IPS DF 4.7 (cell line): ENCODE measurements around the gene DTWD2.
A peak's percentile ranks its signal among the peaks of the same experiment; 100 is the strongest.
"Not testable (repeated sequence)": the region's sequence is repeated elsewhere in the genome, so short reads cannot be mapped to it uniquely, and the experiment has no call there.

Source experiments
- DNase-seq: peaks from one replicate; pipeline ENCODE4 v3.0.0-alpha.2; 2013; ENCODE audit warnings: low spot score; ENCODE audit errors: extremely low read depth

DTWD2 gene

DNA sequence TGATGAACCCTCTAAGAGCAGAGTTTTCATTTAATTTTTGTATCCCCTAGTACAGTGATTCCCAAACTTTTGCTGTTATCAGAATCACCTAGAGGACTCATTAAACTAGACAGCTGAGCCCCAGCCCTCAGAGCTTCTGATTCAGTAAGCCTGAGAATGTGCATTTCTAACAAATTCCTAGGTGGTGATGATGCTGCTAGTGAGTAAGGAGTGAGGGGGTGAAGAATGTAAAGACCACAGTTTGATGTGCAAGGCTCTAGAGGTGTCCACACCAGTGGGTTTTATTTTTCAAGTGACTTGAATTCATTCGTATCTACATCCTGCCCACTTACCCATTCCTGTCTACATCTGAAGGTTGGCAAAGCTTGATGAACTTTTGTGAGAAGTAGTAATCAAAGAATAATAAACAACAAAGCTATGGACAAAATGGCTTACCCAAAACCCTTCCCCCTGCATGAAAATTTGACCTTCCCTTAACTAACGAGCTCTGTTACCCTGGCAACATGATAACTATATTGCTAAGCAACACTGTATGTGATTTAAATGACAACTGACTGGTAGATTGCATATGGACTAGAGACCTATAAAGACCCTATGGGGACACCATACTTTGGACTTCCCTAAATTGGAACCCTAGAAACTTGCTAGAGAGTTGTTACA, 35.2 kb downstream of the DTWD2 start:
- peak; percentile 25 for DNase-seq

DNA sequence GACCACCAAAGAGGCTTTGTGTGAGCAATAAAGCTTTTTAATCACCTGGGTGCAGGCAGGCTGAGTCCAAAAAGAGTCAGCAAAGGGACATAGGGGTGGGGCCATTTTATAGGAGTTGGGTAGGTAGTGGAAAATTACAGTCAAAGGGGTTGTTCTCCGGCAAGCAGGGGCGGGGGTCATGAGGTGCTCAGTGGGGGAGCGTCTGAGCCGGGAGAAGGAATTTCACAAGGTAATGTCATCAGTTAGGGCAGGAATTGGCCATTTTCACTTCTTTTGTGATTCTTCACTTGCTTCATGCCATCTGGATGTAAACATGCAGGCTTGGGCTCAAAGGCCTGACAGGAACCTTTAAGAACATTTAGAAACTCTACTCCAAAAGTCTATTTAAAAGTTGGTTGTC, 36.0 kb downstream of the DTWD2 start:
- peak; percentile 44 for DNase-seq

DNA sequence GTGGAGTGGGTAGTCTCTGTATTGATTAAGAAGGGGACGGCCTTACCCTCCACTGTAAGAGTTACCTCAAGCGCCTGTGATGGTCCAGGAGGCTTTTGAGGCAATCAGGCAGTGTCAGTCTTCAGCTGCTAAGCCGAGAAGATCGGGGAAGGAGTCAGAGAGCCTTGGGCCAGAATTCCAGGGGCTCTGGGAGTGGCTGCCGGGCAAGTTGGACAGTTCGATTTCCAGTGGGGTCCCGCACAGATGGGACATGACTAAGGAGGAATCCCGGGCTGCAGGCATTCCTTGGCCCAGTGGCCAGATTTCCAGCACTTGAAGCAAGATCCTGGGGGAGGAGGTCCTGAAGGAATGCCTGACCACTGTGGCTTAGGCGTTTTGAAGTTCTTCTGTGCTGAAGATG, 38.0 kb downstream of the DTWD2 start:
- DNase-seq = not testable (repeated sequence)

DNA sequence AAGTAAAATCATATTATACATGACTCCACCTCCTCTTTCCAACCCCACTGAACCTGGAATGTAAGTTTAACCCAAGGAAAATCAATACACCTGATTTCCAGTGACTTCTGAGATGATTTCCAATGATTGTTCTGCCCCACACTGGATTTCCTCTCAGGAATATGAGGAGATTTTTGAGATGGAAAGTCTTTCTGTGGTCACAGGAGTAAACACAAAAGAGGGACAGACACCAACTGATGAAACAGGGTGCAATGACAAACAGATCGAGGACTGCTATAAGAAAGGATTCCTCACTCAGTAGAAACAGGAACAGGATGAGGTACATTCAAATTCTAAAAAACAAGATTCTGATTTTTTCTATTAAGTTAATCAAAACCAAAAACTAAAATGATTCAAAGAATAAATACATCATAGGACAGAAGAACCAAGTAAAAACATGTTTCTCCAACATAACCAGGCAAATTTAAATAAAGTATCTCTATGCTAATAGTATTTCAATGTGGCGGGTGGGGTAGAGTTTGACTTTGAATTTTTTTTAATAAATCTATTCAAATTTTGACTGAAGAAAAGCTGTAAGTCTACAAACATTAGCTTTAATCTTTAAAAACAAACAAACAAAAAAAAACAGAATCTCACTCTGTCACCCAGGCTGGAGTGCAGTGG, 42.1 kb downstream of the DTWD2 start:
- DNase-seq = no peak

DNA sequence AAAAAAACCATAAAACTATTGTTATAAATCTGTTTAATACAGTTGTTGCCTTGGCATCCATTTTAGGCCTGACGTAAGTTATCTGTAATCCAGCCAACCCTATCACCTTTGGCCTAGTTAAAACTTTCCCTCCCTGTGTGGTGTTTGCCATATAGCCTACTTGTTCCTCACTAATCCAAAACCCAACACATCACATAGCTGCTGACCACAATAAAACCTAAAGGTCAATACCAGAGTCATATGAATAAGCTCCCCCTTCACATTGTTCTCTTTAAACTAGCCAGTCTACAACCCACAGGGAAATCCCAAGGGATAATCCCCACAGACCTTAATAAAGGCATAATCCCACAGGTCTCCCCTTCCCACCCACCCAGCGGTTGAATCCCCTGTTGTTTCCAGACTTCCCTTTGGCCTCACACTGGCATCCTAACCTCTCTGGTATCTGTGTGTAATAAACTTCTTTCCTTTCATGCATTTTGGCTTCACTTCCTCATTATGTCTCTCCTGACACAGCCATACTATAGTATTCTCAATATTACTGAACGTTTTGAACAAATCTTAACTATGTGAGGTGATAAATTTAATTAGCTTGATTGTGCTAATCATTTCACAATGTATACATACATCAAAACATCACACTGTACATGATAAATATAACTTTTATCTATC, 50.8 kb downstream of the DTWD2 start:
- DNase-seq = no peak

DNA sequence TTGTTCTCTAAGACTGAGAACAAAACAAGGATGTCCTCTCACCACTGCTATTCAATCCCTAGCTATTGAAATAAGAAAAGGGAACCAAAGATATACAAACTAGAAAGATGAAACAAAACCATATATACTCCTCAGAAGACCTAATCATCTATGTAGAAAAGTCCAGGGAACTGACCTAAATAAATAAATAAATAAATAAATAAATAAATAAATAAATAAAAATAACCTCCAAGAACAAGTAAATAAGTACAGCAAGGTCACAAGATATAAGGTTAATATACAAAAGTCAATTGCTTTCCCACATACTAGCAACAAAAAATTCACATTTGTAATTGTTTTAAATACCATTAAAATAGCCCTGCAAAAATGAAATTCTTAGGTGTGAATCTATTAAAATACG, 54.6 kb downstream of the DTWD2 start:
- no peak for DNase-seq

DNA sequence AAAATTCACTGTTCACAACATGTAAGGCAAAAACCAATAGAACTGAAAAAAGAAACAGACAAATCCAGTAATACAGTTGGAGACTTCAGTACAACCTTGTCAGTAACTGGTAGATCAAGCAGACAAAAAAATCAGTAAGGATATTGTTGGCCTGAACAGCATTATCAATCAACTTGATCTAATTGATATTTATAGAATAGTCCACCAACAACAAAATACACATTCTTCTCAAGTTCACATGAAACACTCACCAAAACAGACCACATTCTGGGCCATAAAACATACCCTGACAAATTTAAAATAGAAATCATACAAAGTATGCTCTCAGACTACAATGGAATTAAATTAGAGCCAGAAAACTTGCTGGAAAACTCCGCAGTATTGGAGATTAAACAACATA, 56.8 kb downstream of the DTWD2 start:
- DNase-seq = no peak

DNA sequence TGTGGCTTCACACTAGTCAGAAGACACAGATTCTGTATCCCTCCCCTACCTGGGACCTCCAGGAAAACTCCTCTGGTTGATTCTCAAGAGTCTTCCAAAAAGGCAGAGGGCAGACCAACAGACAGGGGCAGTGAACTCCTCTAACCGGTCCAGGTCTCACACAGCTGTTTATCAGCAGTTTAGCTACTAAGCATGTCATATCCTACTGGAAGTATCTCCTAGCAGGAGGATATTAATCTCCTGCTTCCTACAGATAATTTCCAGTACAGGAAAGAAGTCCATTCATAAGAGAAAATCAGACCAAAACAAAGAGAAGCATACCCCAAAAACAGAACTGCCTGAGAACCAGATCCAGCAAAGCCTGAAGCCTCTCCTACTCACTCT, 64.3 kb downstream of the DTWD2 start:
- no peak for DNase-seq

DNA sequence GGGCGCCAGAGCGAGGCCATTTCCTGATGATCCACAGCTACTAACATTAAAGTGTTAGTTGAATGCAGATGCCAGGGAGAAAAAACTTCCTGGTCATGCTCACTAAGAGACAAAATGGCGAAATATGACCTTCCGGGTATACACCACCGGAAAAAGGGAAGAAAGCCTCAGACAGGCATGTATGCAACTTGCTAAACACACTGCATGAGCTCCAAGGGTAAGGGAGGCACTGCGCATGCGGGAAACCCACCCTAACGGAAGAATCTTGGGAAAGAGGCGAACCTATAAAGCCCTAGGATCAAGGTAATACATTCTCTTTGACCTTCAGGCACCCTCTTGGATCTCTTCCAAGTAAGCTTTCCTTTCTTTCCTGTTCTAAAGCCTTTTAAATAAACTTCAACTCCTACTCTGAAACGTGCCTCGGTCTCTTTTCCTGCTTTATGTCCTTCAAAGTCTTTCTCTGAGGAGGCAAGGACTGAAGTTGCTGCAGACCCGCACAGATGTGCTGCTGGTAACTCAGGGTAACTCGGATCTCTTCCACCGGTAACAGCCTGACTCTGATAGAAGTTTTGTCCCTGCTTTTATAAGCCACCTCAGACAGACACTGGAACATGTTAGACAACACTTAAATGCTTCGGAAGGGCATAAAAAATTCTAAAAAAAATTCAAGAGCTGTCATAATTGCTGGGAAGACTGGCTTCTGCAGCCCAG, 64.9 kb downstream of the DTWD2 start:
- no peak for DNase-seq

DNA sequence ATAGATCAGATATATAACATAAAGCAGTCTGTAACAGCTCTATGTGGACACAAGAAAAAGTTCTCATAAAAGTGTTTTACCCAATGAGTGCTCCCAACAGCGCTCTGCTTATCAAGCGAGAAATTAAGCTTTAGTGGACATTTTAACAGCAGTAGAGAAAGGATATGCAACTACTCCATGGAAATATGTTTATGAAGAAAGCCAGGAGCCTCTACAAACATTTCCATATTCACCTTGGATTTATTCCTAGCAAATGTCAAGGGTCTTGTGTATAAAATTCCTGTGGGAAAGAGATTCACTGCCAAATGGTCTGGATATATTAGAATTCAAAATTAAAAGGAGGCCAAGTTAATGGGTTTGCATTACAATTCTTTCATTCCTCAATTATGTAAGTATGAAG, 66.5 kb downstream of the DTWD2 start:
- no peak for DNase-seq

DNA sequence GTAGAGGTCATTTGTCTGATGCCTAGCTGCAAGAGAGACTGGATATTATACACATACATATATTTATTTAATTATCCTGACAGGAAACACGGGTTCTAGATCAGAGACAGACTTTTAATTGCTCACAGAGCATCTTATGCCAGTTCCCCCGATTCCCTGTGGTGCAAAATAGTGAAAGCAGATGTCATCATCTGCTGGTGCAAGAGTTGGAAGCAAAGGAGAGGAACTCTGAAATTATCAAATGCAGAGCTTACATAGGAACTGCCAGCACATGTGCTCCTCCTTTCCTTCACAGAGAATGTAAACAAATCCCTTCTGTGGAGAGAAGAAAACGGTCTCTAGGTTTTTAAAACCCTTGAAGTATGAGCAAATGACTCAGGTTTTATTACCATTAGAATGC, 69.3 kb downstream of the DTWD2 start:
- DNase-seq = no peak

DNA sequence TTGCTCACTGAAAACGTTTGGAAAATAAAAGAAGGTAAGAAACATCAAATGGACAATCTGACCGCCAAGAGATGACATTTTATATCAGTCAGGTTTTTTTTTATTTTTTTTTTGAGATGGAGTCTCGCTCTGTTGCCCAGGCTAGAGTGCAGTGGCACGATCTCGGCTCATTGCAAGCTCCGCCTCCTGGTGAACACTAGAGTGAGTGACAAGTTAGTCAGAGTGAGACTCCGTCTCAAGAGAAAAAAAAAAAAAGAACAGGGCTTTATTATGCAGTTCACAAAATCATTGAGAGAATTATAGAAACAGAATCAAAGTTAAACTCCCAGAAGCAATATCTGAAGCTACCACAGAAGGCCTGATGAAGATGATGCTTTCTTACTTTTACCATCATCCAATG, 70.1 kb downstream of the DTWD2 start:
- DNase-seq = no peak

DNA sequence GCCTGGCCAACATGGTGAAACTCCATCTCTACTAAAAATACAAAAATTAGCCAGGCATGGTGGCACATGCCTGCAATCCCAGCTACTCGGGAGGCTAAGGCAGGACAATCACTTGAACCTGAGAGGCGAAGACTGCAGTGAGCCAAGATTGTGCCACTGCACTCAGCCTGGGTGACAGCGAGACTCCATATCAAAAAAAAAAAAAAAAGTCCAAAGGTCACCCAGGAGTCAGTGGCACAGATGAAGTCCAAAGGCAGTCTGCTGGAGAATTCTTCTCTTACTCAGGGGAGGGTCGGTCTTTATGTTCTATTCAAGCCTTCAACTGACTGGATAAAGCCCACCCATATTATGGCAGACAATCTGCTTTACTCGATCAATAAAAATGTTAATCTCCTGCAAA, 80.8 kb downstream of the DTWD2 start:
- DNase-seq = not testable (repeated sequence)

DNA sequence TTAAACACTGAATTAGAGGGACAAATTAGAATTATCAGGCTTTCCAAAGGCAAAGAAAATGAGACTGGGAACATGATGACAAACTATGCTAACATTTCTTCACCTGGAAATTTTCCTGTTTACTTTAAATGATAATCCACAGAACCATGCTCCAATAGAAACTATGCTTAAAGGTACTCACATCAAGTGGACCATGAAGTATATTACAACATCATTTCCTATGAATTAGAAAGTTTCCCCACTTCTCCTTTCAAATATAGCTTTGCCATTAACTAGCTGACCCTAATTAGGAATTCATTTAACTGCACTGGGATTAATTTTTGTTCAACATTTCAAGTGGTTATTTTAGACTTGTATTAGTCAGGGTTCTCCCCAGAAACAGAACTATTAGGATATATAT, 81.4 kb downstream of the DTWD2 start:
- DNase-seq = no peak

DNA sequence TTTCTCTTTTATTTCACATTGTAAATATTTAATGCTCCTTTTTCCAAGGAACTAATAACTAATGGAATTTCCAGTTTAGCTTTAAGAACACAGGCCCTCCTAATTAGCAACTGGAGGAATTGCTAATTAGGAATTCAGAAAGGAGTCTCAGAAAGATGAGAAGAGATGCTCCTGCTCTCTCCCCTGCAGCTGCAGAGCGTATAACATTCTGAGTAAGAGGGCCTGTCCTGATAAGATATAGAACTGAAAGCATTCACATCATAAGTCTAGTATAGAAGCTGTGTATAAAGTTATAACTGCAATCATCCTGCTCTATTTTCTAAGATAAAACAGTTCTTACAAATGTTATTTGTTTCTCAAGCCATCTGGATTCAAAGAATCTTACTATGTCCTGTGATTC, 83.2 kb downstream of the DTWD2 start:
- no peak for DNase-seq

DNA sequence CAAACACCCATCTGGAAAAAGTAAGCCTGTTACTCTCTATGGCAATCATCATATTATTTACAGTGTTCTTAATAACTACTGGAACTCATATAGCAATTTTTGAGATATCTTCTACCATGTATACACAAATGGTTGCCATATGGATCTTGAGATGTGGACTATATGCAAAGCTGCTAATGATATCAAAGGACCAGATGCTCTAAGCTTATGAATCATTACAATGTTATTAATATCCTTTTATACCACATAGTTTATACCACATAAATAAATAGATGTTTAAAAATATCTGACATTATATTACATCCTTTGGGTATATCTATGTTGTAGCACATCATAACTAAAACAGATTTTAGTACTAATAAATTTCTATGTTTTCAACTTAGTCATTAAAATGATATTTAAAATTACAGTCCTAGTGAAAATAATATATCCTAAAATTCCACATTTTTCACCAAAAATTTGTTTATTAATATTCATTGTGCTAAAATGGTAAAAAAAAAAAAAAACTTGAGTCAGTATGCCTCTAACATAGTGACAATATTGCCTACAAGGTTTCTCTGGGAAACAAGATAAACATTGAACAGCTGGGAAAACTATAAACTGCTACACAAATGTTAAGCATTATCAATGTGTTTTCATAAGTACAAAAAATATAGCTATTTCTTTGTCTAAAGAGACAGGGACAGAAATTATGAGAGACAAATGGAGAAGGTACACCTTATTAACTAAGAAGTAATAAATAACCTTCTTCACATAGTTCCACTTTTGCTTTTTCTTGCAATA, 85.5 kb downstream of the DTWD2 start:
- DNase-seq = no peak

DNA sequence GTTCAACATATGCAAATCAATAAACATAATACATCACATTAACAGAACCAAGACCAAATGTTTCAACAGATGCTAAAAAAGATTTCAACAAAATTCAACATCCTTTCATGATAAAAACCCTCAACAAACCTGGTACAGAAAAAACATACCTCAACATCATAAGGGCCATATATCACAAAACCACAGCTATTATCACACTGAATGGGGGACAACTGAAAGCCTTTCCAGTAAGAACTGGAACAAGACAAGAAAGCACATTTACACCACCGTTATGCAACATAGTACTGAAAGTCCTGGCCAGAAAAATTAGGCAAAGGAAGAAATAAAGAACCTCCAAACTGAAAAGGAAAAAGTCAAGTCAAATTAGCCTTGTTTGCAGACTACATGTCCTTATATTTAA, 93.6 kb downstream of the DTWD2 start:
- DNase-seq = no peak

DNA sequence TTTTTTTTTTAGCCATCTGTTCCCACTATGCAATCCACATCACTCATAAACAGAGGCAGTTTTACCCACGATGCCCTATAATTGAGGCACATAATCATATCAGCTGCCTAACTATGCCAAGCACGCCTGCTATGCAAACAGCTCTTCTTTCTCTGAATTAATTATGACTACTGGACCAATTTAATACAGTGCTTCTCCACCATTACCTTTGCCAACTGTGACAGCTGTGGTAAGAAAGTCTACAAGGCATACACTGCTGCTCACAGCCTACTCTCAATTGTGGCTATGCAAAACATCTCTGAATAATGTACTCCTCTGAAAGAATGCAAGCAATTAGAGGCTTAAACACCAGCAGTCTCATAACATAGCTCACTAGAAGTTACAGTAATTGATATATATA, 97.1 kb downstream of the DTWD2 start:
- DNase-seq = no peak

DNA sequence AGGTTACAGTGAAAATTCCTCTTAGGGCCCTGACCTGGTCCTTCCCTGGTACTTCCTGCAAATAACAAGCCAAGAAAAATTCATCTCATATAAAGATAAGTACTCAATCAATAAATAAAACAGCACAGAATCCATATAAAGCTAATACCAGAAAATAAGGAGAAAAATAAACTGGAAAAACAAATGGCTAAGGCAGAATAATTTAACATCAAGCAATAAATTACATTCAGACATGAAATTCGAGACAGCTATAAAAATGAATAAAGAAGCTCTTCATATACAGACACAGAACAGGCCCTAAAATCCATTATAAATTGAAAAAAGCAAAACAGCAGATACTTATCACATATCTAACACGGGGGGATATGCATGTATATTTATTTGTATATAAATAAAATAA, 99.2 kb downstream of the DTWD2 start:
- no peak for DNase-seq

DNA sequence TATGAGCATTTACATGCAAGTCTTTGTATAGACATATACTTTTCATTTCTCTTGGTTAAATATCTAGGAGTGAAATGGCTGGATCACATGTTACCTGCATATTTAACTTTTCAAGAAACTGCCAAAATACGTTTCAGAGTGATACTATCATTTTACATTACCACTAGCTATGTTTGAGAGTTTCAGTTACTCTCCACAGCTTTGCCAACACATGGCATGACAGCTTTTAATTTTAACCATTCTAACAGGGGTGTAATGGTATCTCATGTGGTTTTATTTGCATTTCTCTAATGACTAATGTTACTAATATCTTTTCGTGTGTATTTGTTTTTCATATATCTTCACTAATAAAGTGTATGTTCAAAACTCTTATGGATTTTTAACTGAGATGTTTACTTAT, 99.8 kb downstream of the DTWD2 start:
- DNase-seq = no peak

DNA sequence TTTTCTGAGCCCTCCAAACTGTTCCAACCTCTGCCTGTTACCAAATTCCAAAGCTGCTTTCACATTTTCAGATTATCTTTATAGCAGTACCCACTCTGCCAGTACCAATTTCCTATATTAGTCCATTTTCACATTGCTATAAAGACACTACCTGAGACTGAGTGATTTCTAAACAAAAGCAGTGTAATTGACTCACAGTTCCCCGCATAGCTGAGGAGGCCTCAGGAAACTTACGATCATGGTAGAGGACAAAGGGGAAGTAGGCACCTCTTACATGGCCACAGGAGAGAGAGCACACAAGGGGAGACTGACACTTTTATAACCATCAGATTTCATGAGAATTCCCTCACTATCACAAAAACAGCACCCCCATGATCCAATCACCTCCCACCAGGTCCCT, 105.0 kb downstream of the DTWD2 start:
- DNase-seq = peak; percentile 9

DNA sequence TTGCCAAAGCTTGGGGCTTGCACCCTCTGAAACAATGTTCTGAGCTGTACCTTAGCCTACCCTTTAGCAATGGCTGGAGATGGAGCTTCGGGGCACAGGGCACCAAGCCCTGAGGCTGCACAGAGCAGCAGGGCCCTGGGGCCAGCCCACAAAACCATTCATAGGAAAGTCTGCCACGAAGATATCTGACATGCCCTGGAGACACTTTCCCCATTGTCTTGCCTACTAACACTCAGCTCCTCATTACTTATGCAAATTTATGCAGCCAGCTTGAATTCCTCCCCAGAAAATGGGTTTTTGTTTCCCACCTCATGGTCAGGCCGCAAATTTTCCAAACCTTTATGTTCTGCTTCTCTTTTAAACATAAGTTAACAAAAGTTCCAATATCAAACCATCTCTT, 105.7 kb downstream of the DTWD2 start:
- no peak for DNase-seq
